HG02938 (cell line): ENCODE data around the gene PRKAR1B.

Experiments
- ATAC-seq: cut with Tn5 transposase; IDR thresholded peaks from one replicate; pipeline ENCODE4 v1.9.1; 2021; ENCODE audit warnings: mild to moderate bottlenecking, moderate library complexity; ENCODE audit not compliant: unreplicated experiment

Gene PRKAR1B

DNA sequence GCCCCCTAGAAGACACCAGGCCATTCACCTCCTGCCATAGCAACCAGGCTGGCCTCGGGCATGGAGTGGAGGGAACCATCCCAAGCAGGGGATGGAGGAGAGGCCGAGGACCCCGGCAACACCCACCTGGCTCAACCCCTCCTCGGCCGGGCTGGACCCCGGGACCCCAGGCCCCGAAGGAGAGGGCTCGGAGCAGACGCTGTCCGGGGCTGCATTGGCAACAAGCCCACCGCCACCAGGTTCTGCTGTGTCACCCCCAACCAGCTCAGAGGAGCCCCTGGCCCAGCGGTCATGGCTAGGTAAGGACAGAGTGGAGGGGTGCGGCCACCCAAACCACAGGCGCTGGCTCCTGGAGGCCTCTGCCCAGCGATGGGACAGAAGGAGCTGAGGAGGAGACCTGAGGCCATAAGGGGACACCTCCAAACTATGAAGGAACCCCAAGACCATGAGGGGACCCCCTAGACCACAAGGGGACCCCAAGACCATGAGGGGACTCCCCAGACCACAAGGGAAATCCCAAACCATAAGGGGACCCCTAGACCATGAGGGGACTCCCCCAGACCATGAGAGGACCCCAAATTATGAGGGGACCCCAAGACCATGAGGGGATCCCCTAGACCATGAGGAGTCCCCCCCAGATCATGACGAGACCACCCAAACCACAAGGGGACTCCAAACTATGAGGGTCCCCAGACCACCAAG, 132.7 kb downstream of the PRKAR1B start:
- ATAC-seq = no peak

DNA sequence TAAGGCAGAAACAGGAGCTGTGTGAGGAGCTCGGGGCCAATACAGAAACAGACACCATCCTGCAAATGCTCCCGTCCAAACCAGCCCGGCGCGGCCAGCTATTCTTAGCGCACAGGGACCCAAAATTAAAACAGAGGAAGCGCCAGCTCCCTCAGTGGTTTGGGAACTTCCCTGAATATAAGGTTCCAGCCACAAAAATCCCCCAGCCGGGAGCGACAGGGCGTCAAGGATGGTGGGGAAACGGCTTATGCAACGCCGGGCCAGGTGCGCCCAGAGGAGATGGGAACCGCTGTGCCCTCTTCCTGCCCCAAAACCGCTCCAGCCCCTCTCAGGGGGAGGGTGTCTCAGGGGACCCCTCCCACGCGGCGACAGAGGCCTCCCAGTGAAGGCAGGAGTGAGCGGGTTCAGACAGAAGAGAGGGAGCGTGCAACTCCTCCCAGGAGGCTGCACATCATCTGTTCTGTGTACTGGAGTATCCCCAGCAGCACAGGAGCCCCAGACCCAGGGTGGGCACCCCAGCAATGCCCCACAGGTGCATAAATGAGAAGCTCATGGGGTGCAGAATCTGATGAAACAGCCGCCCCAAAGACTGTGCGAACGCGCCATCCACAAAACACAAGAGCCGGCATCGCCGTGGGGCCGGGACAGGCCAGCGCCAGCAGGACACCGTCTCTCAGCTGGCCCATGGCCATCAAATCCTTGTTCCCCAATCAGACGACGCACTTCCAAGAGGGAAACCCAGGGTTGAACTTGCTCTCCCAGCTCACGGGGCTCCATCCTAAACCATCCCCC, 133.6 kb downstream of the PRKAR1B start:
- peak; percentile 42 for ATAC-seq

GRCh38 chr7:591856-592628, 135.0 kb downstream of the PRKAR1B start:
- no peak for ATAC-seq

DNA sequence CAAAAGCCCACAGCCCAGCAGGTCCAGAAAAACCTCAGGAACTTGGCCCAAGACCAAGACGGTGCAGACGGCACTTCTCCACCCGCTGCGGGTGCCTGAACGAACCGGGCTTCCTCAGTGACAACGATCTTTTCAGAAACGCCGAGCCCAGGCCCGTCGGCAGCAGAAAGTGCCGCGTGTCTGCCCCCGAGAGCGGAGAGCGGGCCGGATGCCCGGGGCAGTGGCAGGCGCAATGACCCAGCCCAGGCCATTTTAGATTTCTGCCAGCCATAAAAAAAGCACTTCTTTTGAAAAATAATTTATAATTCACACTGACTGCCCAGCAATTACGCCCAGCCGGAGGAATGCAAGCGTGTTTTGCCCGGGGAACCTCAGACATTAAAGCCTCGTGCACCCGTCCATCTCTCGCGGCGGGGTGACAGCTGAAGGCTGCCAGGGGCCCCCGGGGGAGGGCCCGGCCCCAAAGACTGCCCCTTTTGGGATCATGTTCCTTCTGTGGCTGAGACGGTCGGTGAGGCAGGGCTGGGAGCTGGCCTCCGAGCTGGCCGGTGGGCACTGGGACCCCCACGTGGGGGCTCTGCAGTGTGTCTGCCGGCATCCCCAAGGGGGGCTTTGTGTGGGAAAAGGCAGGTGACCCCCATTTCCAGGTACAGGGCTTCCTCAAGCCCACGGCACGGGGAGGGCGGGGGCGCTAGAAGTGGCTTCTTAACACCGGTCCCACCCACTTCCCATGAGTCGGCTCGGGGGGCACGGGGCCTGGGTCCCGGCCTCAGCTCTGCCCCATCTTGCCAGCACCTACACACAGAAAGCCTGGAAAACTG, 136.1 kb downstream of the PRKAR1B start:
- ATAC-seq = no peak

DNA sequence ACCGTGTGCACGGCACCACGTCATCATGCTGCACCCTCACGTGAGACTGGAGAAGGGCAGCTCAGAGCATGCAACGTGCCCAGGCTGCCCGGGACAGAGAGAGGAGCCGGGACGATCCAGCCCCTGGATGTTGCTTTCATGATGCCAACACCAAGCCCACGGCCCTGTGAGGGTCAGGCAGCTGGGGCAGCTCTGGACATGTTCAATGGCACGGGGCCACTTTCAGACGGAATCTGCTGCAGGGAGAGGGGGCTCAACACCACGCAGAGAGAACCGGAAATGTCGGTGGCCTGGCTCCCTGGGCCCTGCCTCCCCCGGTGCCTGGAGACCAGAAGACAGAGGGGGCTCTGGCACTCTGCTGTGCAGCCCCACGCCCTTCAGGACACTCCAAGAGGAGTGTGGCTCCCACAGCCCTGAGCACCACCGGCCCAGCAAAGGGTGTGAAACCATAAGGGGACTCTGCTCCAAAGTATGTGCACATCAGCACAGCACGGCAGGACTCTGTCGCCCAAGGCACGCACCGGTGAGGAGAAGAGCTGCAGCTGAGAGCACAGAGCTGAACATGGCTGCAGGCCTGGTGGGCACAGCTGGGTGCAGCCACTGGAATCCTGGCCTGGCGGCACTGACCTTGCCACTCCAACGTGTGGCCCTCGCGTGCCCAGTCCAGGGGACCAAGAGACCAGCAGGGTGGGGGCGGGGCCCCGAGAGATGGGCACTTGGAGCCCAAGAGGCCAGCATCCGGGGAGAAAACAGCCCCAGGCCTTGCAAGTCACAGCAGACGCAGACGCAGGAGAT, 137.1 kb downstream of the PRKAR1B start:
- ATAC-seq = no peak

GRCh38 chr7:587767-588166, 139.3 kb downstream of the PRKAR1B start:
- no peak for ATAC-seq

- ATAC-seq = no peak
Measured at GRCh38 chr7:586494-586893, 140.6 kb downstream of the PRKAR1B start.

GRCh38 chr7:585873-586272, 141.2 kb downstream of the PRKAR1B start:
- no peak for ATAC-seq

DNA sequence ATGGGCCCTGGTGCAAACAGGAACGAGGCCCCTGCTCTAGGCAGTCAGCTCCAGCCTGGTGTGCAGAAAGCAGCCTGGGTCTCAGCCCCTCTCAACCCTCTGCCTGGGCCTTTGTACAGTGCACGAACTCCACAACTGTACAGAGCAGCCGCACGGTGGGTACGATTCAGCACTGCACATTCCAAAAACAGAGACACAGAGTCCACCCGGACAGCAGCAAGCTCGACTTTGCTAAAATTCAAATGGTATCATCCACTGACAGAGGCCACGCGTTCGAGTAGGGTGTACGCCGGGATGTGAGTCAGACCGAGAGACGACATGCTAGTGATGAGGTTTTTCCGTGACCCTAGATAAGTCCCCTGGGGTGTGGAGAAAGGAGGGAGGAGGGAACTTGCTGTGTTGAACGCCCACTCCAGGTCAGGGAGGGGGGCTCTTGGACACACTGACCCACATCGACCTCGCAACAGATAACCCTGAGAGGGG, 141.8 kb downstream of the PRKAR1B start:
- ATAC-seq = no peak

- no peak for ATAC-seq
Measured at GRCh38 chr7:584820-585219, 142.3 kb downstream of the PRKAR1B start.

GRCh38 chr7:584122-584465, 143.0 kb downstream of the PRKAR1B start:
- ATAC-seq = no peak

GRCh38 chr7:583410-584121, 143.5 kb downstream of the PRKAR1B start:
- ATAC-seq = no peak

DNA sequence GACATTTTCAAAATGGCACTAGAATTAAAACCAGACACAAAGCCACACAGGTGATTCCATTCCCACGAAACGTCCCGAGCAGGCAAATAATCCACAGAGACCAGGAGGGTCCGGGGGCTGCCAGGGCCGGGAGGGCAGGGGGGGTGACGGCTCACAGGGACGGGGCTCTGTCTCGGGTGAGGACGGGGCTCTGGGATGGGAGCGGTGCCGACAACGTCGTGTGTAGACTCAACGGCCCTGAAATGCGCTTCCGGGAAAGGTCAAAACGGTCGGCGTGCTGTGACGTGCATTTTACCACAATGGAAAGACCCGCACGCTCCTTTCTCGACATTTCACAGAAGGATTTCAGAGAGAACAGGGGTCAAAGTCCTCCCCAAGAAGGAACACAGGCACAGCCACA, 144.2 kb downstream of the PRKAR1B start:
- ATAC-seq = no peak

DNA sequence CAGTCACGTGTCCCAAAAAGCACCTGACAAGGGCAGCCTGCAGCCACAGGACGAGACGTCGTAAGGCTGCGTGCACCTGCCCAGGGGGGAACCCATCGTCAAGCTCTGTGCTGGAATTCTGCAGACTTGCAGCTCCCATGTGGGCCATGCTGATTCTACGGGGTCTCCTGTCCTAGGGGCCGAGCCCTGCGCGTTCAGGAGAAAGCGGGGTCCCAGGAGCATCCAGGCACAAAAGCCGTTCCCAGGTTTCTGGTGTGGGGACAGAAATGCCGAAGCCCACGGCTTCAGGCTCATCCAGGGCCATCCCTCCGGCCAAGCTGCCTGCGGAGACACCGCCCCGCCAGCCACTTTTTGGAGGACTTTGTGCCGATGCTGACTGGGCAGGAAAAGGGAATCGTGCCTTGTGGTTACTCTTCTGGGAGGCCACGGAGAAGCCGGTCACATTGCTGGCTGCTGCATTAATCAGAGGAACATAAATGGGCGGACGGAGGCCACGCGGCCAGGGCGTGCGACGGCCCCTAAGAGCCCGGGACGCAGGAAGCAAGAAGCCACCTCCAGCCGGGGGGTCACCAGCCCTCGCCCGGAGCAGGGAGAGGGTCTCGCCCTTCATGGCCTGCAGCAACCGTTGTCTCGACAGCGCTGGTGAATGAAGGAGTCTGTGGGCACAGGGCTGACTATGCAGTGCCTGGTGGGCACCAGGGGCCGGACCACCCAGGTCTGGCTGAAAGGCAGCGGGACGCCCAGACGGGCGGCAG, 144.8 kb downstream of the PRKAR1B start:
- ATAC-seq = no peak

GRCh38 chr7:578386-578785, 148.7 kb downstream of the PRKAR1B start:
- no peak for ATAC-seq

GRCh38 chr7:577741-578370, 149.2 kb downstream of the PRKAR1B start:
- ATAC-seq = no peak

- no peak for ATAC-seq
Measured at GRCh38 chr7:577278-577665, 149.8 kb downstream of the PRKAR1B start.
